RKO (cell line): Measurements from ENCODE around the gene PERCC1.

Experiments used
- DNase-seq: peaks from one replicate; pipeline ENCODE4 v3.0.0-alpha.2; 2016; ENCODE audit warnings: low spot score

Gene PERCC1

DNA sequence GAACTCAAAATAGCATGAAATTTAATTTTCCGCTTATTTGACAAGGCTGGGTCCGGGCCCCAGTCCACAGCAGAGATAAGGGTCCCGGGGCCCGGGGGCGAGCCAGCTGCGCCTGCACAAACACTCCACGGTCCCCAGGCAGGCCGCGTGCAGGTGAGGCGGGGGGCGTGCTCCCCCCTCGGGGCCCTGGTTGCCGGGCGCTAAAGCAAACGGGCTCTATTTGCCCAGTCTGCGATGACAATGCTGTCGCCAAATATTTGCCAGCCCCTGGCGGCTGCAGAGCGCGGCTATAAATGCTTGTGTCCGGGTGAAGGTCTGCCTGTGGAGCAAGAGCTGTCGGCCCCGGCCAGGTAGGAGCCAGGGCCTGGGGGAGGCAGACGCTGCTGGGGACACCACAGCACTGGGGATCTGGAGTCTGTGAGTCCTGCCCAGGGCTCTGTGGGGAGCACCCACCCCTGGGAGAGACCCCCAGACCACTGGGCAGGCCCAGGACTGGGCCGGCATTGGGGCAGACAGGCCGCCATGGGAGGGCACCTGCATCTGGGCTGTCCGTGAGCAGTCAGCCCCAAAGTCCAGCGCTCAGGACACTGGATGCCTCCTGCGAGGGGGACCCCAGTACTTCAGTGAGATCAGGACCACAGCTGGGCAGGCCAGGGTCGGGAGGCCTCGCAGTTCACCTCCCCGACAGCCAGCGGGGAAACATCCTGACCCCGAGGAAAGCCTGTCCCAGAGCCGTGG is at the start of gene PERCC1:
Gene PERCC1, plus strand, starts transcription at position 320 of the 738 bp plus-strand sequence. CDS start 1,516 bp downstream, outside the sequence.
- no peak for DNase-seq

DNA sequence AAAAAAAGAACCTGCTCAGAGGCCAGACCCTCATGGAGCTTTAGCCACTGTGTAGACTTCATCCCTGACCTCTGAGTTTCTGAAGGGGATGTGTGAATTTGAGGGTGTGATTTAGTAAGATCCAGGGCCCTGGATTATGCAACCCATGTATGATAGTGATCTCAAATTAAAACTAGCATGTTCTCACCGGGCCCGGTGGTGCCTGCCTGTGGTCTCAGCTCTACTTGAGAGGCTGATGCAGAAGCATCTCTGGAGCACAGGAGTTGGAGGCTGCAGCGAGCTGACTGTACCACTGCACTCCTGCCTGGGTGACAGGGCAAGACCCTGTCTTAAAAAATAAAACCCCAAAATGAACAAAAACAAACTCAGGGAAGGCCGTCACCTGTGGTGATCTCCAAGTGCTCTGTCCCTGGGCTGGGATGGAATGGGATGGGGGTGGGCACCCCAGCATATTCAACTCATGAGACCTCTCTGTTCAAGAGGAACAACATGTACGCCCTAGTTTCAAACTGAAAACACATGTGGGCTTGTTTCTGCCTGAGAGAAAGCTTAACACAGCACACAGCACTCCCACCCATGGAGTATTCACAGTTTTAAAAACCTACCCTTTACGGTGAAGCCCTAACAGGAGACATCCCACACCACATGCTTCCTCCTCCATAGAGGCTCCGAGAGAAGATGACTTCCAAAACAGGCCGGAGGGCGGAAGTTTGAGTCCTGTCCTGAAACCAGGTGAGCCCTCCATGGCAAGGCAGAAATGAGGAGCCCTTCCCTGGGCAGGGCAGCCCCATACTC is 49.1 kb upstream of the PERCC1 start:
- no peak for DNase-seq

GRCh38 chr16:1383556-1383955 is 47.3 kb upstream of the PERCC1 start:
- DNase-seq: no peak

GRCh38 chr16:1385232-1385631 is 45.6 kb upstream of the PERCC1 start:
- DNase-seq: no peak

DNA sequence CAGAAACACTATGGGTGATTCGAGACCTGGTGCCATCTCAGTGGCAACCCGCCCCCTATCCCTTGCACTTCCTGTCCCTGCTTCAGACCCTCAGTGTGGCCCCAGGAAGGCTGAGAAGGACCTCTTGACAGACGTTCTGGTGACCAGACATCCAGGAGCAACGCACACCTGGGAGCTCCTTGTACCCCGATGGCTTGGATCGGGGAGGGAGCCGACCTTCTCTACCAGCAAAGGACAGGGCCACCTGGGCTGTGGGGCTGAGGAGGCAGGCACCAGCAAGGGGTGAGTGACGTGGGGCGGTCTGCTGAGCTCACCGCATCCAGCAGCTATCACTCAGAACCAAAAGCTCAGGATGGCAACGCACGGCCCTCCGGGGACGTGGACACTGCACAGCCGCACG is 43.5 kb upstream of the PERCC1 start:
- DNase-seq: no peak

DNA sequence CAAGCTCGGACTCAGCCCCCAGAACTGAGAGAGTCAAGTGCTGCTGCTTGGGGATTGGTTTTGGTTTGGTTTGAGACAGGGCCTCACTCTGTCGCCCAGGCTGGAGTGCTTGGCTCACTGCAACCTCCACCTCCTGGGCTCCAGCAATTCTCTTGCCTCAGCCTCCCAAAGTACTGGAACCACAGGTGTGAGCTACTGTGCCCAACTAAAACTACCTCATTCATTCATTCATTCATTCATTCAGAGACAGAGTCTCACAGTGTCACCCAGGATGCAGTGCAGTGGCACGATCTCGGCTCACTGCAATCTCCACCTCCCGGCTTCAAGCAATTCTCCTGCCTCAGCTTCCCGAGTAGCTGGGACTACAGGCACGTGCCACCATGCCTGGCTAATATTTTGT is 41.1 kb upstream of the PERCC1 start:
- no peak for DNase-seq

GRCh38 chr16:1390239-1390779 is 40.6 kb upstream of the PERCC1 start:
- DNase-seq: no peak

DNA sequence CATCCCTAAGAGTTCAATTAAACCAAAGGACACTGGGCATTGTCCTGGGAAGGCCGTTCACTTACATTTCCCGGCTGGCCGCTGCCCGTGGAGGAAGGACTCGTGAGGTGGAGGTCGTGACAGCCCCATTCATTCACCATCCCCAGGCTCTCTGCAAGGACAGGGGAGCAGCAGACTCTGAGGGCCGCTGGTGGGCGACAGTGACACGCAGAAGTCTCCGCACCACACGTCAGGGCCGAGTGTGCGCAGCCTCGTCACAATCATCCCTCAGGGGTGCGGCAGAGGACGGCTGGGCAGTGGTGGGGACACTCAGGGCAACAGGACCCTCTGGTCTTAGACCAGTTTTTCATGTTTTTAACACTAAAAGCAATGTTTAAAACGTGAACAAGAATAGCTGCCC is 38.1 kb upstream of the PERCC1 start:
- no peak for DNase-seq

DNA sequence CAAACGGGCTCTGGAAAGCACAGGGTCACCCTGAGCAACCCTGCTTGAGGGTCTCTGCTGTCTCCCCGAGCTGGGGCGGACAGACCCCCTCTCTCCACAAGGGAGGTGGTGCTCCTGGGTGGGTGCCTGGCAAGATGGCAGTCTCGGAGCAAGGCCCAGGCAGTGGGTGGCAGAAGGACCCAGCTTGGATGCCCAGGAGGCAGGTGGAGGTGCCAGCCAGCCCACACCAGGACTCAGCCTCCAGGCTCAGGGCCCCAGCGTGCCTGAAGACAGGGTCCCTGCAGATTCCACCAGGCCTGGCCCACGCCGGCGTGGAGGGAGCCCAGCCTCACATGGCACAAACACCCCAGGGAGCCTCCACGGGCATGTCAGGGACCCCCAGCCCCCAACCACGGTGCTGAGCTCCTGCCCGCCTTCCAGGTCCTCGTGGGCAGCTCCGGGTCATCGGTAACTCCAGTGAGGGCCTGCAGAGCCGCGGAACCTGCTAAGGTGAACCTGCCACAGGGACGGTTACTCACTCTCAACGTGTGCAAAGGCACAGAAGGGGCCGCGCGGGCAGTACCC is 37.2 kb upstream of the PERCC1 start:
- no peak for DNase-seq

- no peak for DNase-seq
Observed at GRCh38 chr16:1394367-1394951, 36.4 kb upstream of the PERCC1 start.

DNA sequence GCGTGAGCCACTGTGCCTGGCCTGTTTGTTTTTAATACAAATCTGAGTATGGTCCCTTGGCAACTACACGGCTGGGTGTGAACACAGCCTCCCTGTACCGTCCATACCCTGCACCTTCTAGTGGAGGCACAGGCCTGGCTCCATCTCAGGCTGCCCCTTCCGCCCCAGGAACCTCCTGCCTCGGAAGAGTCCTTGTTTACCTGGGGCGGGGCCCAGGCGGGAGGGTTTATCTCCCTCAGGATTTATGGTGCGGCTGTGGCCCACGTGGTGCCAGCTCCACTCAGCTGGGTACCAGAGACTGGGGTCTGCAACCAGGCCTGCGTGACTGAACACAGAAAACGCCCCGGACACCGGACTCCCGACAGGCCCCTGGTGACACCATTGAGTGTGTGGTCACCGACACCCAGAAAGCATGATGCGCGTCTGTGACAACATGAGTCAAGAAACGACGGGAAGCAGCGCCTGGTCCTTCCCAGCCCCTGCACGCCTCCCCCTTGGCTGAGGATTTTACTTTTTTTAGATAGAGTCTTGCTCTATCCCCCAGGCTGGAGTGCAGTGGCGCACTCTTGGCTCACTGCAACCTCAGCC is 35.3 kb upstream of the PERCC1 start:
- DNase-seq: no peak

DNA sequence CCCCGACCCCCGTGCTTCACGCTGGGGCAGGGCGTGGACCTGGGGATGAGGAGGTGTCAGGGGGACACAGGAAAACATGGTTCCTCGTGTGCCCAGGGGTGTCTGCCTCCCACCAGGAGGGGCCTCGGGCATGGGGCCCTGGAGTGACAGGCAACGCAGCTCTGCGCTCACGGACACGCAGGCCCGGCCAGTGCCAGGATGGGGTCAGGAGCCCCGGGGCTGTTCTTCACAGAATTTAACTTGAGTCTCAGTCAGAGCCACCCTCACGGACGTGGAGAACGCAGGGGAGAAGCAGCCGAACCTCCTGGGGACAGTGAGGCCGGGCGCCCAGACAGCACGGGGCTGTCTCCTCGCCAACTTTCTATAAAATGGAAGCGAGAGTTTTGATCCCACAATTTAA is 33.1 kb upstream of the PERCC1 start:
- no peak for DNase-seq

GRCh38 chr16:1398351-1398750 is 32.5 kb upstream of the PERCC1 start:
- no peak for DNase-seq

- no peak for DNase-seq
Observed at GRCh38 chr16:1398826-1399581, 31.9 kb upstream of the PERCC1 start.

- DNase-seq: no peak
Observed at GRCh38 chr16:1401061-1401757, 29.7 kb upstream of the PERCC1 start.

DNA sequence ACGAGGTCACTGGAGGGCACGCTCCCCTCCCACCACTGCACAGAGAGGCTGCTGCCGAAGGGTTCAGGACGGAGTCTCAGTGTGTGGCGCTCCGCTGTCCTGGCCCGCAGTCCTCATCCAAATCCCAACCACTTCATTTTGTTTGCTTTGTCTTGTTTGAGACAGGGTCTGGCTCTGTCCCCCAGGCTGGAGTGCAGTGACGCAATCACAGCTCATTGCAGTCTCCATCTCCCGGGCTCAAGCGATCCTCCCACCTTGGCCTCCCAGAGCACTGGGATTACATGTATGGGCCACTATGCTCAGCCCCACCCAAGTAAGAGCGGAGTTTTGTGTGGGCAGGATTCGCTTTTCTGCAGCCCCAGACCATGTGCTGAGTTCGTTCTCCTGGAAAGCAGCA is 29.1 kb upstream of the PERCC1 start:
- no peak for DNase-seq

GRCh38 chr16:1403036-1403435 is 27.8 kb upstream of the PERCC1 start:
- no peak for DNase-seq

GRCh38 chr16:1403733-1404132 is 27.1 kb upstream of the PERCC1 start:
- no peak for DNase-seq

DNA sequence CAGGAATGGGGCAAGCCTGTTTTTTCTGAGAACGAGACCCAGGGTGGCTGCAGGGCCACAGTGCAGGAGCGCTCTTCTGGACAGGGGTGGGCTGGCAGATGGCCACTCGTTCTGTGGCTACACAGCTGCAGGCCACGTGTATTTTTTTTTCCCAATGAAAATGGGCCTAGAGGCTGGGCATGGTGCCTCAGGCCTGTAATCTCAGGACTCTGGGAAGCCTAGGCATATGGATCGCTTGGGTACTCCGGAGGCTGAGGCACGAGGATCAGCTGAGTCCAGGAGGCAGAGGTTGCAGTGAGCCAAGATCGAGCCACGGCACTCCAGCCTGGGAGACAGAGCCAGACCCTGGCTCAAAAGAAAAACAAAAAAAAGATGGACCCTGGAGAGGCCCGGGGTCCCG is 23.1 kb upstream of the PERCC1 start:
- no peak for DNase-seq

- DNase-seq: peak; percentile 86
Observed at GRCh38 chr16:1408171-1408837, 22.6 kb upstream of the PERCC1 start.
